Measurements from ENCODE around the gene LRFN2. TPM values are rescaled to one million over a fixed set of nuclear protein-coding genes. Genes with fewer than 3 reads are reported as not detected.

The LRFN2 gene
- total RNA-seq, 1 donor from 2014 or later, result not detected

DNA sequence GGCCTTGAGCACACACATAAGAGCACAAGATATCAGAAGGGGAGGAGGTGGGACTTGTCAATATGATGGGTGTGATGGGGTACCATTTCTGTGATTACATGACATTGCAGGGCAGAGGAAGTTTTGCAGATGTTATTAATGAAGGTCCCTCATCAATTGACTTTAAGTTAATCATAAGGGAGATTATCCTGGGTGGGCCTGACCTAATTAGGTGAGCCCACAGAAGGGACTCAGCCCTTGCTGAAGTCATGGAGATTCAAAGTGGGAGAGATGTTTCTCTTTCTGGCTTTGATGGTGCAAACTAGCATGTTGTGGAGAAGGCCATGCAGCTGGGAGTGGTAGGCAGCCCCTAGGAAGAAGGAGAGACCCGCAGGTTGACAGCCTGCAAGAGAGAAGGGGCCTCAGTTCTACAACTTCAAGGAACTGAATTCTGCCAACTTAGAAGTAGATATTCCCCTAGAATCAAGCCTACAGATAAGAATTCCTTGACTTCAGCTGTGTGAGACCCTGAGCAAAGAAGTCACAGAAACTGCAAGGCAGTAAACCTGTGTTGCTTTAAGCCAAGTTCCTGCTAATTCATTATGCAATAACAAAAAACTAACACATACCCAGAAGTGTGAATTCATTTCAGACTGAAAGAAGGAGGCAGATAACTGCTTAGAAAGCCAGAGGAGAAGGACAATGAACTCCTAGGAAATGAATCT is 131.3 kb downstream of the LRFN2 start:
- intact Hi-C loops (cut with micrococcal nuclease), result no loop called here
- no peaks in the 10 kb centered on the region for H3K9me3 ChIP-seq (replicated peaks)
- no peaks in the 10 kb centered on the region for H3K36me3 ChIP-seq
- DNase-seq, result no peak
- no peaks in the 10 kb centered on the region for H3K4me1 ChIP-seq
- H3K27me3 ChIP-seq (ENCODE audit: low read depth), result peaks cover 80% of the 10 kb centered on the region
- H3K4me3 ChIP-seq, result no peak overlapping the region
- no peak overlapping the region for H3K27ac ChIP-seq (replicated peaks)
- TF ChIP-seq, protein P1, sequence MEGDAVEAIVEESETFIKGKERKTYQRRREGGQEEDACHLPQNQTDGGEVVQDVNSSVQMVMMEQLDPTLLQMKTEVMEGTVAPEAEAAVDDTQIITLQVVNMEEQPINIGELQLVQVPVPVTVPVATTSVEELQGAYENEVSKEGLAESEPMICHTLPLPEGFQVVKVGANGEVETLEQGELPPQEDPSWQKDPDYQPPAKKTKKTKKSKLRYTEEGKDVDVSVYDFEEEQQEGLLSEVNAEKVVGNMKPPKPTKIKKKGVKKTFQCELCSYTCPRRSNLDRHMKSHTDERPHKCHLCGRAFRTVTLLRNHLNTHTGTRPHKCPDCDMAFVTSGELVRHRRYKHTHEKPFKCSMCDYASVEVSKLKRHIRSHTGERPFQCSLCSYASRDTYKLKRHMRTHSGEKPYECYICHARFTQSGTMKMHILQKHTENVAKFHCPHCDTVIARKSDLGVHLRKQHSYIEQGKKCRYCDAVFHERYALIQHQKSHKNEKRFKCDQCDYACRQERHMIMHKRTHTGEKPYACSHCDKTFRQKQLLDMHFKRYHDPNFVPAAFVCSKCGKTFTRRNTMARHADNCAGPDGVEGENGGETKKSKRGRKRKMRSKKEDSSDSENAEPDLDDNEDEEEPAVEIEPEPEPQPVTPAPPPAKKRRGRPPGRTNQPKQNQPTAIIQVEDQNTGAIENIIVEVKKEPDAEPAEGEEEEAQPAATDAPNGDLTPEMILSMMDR (IDR thresholded peaks at IDR 0.05; ENCODE audit: borderline replicate concordance), result no peak

DNA sequence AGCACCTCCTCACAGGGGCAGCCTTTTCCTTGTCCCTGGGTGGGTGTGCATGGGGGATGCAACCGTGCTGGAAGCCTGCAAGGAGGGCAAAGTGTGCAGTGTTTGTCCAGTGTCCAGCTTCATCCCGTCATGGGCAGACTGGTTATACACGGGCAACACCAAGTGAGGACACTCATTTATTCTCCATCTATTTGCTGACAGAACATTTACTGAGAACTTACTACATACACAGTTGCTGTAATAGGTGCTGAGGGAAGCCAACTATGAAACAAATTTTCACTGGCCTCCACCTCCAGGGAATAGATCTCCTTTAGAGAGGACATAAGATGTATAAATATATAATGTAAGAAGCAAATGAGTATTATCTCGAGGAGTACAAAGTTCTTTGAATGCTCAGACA is 136.7 kb downstream of the LRFN2 start:
- no peak overlapping the region for H3K27ac ChIP-seq (replicated peaks)
- no peaks in the 10 kb centered on the region for H3K9me3 ChIP-seq (replicated peaks)
- H3K4me1 ChIP-seq, result no peaks in the 10 kb centered on the region
- TF ChIP-seq, protein P1 (IDR thresholded peaks at IDR 0.05; ENCODE audit: borderline replicate concordance), result no peak
- H3K4me3 ChIP-seq, result no peak overlapping the region
- no peak for DNase-seq
- intact Hi-C loops (cut with micrococcal nuclease), result no loop called here
- no peaks in the 10 kb centered on the region for H3K36me3 ChIP-seq
- peaks cover 98% of the 10 kb centered on the region for H3K27me3 ChIP-seq (ENCODE audit: low read depth)

DNA sequence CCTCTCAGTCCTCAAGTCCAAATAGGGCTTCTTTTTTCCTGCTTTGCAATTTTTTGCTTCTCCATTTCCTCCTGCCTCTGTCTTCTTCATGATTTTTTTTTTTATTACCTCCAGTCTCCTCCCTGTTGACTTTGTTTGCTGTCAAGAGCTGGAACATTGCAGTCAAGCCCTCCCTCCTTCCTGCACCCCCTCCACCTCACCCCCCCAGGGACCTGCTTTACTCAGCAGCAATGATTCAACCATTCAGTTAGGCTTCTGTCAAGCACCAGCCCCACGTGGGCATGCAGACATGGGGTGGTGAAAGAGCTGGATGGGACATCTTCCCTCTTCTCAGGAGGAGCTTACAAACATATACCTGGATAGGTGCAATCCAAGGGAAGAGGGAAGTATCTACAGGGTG is 142.4 kb downstream of the LRFN2 start:
- intact Hi-C loops (cut with micrococcal nuclease), result no loop called here
- TF ChIP-seq, protein P1 (IDR thresholded peaks at IDR 0.05; ENCODE audit: borderline replicate concordance), result no peak
- no peak for DNase-seq
- H3K27ac ChIP-seq (replicated peaks), result no peak overlapping the region
- H3K4me1 ChIP-seq, result no peaks in the 10 kb centered on the region
- H3K27me3 ChIP-seq (ENCODE audit: low read depth), result peaks cover 68% of the 10 kb centered on the region
- H3K9me3 ChIP-seq (replicated peaks), result no peaks in the 10 kb centered on the region
- no peaks in the 10 kb centered on the region for H3K36me3 ChIP-seq
- no peak overlapping the region for H3K4me3 ChIP-seq

DNA sequence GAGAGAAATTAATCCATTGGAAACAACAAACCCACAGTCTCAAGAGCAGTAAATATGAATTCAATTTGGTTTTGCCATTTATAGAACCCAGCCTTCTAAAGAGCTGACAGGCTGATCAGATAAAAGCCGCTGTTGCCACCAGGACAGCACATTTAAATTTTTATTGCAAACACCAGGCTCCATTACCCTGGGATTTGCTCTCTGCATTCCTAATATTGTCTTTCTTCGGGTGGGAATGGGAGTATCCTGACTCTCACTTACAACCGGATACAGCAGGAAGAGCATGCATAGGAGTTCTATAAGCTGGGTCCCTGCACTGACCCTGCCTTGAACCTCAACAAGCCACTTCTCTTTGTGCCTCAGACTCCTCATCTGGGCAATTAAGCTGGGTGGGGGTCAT is 142.9 kb downstream of the LRFN2 start:
- Histone ChIP-seq H3K27me3 (ENCODE audit: low read depth) (peaks cover 68% of the 10 kb centered on the region), H3K9me3 (replicated peaks) (no peaks in the 10 kb centered on the region), H3K4me3 (no peak overlapping the region), H3K27ac (replicated peaks) (no peak overlapping the region), H3K36me3 (no peaks in the 10 kb centered on the region), H3K4me1 (no peaks in the 10 kb centered on the region)
- DNase-seq, result no peak
- intact Hi-C loops (cut with micrococcal nuclease), result no loop called here
- TF ChIP-seq, protein P1 (IDR thresholded peaks at IDR 0.05; ENCODE audit: borderline replicate concordance), result no peak

DNA sequence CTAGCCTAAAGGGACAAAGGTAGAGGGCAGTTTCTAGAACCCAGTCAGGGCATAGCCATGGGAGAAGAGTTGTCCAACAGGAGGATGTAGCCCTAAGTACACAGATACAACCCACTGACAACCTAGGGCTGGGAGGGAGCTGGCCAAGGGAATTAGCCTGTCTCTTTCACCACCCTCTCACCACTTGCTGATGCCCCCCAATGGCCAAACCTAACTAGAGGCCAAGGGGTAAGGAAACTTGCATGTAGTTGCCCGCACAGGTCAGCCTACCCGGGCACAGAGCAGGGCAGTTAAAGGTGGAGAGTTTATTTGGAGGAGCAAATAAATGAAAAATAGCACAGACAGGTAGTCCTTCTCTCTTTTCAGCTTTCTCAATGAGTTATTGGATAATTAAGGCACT is 143.3 kb downstream of the LRFN2 start:
- Histone ChIP-seq H3K27ac (replicated peaks) (no peak overlapping the region), H3K27me3 (ENCODE audit: low read depth) (peaks cover 68% of the 10 kb centered on the region), H3K4me1 (no peaks in the 10 kb centered on the region), H3K36me3 (no peaks in the 10 kb centered on the region), H3K4me3 (no peak overlapping the region), H3K9me3 (replicated peaks) (no peaks in the 10 kb centered on the region)
- TF ChIP-seq, protein P1 (IDR thresholded peaks at IDR 0.05; ENCODE audit: borderline replicate concordance), result no peak
- intact Hi-C loops (cut with micrococcal nuclease), result no loop called here
- DNase-seq, result no peak

Data from left ventricle myocardium inferior (tissue), 1 donor.